GM10266 (cell line): ENCODE data around the gene PALB2.
A peak's percentile ranks its signal among the peaks of the same experiment; 100 is the strongest.

ENCODE experiments used
- DNase-seq: peaks from one replicate; pipeline ENCODE4 v3.0.0; 2012; ENCODE audit errors: extremely low spot score
- CTCF ChIP-seq: IDR thresholded peaks from 2 replicates; pipeline ENCODE4 v1.5.1; 2012; ENCODE audit warnings: mild to moderate bottlenecking, low read depth; ENCODE audit not compliant: control insufficient read depth, insufficient read depth; ENCODE audit errors: missing control alignments

The PALB2 gene

GRCh38 chr16:23557779-23558702 is 83.1 kb downstream of the PALB2 start:
- no peak for TF ChIP-seq CTCF
- no peak for DNase-seq

GRCh38 chr16:23556881-23557778 is 84.0 kb downstream of the PALB2 start, which contains the start of the genes EARS2 and UBFD1:
TSS of gene EARS2 (minus strand) at chr16:23557350. CDS start at chr16:23557343, 7 bp downstream.
TSS of gene UBFD1 (plus strand) at chr16:23557727. CDS start at chr16:23557743, 16 bp downstream.
- peak; percentile 92 for TF ChIP-seq CTCF
- DNase-seq, result peak; percentile 95

- no peak for DNase-seq
- TF ChIP-seq CTCF, result no peak
Observed at GRCh38 chr16:23554536-23554935, 86.6 kb downstream of the PALB2 start.
